ENCODE data around the gene DBNDD2. TPM values are rescaled to one million over a fixed set of nuclear protein-coding genes. Genes with fewer than 3 reads are reported as not detected.

The DBNDD2 gene
- total RNA-seq, 1 experiment from 2014 or later = 58.7 TPM

DNA sequence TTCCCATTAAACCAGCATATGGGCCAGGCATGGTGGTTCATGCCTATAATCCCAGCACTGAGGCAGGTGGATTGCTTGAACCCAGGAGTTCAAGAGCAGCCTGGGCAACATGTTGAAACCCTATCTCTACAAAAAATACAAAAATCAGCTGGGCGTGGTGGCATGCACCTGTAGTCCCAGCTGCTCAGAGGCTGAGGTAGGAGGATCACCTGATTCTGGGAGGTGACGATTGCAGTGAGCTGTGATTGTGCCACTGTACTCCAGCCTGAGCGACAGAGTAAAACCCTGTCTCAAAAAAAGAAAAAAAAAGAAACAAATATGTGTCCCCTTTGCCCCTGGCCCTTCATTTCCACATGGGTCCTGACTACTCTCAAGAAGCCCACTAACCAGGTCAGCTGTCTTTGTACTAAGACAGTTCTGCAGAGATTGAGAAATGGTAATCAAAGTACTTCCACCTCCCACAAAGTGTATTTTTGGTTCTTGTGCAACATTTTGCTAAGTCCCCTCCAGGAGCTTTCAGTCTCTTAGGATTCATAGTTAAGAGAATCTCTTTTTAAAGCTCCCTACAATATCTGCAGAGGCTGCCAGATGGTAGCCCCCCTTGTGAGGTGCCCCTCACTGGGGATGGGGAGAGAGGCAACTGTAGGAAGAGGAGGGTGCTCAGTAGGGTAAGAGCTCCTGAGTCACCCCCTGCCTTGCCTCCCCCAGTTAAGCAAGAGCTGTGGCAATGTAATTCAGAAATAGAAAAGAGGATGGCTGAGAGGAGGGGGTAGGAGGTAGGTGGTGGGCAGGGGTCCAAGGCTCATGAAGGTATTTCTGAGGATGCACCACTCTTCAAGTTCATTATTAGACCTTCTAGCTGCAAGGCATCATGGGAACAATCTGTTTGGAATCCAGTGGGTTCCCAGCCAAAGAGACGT, 44.9 kb downstream of the DBNDD2 start:
- TF ChIP-seq ZNF317 (CRISPR knock-in tag; IDR thresholded peaks at IDR 0.05; ENCODE audit: borderline replicate concordance, low read depth) (peak; percentile 84), ZNF138 (CRISPR knock-in tag; conservative IDR thresholded peaks at IDR 0.05) (no peak), ESRRA (CRISPR knock-in tag; IDR thresholded peaks at IDR 0.05; ENCODE audit: borderline replicate concordance) (no peak)
- TF ChIP-seq, protein P1, sequence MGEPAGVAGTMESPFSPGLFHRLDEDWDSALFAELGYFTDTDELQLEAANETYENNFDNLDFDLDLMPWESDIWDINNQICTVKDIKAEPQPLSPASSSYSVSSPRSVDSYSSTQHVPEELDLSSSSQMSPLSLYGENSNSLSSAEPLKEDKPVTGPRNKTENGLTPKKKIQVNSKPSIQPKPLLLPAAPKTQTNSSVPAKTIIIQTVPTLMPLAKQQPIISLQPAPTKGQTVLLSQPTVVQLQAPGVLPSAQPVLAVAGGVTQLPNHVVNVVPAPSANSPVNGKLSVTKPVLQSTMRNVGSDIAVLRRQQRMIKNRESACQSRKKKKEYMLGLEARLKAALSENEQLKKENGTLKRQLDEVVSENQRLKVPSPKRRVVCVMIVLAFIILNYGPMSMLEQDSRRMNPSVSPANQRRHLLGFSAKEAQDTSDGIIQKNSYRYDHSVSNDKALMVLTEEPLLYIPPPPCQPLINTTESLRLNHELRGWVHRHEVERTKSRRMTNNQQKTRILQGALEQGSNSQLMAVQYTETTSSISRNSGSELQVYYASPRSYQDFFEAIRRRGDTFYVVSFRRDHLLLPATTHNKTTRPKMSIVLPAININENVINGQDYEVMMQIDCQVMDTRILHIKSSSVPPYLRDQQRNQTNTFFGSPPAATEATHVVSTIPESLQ (CRISPR knock-in tag; IDR thresholded peaks at IDR 0.05) = no peak
- TF ChIP-seq, protein P2, sequence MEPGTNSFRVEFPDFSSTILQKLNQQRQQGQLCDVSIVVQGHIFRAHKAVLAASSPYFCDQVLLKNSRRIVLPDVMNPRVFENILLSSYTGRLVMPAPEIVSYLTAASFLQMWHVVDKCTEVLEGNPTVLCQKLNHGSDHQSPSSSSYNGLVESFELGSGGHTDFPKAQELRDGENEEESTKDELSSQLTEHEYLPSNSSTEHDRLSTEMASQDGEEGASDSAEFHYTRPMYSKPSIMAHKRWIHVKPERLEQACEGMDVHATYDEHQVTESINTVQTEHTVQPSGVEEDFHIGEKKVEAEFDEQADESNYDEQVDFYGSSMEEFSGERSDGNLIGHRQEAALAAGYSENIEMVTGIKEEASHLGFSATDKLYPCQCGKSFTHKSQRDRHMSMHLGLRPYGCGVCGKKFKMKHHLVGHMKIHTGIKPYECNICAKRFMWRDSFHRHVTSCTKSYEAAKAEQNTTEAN (CRISPR knock-in tag; IDR thresholded peaks at IDR 0.05) = no peak
- TF ChIP-seq, protein P3, sequence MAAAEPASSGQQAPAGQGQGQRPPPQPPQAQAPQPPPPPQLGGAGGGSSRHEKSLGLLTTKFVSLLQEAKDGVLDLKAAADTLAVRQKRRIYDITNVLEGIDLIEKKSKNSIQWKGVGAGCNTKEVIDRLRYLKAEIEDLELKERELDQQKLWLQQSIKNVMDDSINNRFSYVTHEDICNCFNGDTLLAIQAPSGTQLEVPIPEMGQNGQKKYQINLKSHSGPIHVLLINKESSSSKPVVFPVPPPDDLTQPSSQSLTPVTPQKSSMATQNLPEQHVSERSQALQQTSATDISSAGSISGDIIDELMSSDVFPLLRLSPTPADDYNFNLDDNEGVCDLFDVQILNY (CRISPR knock-in tag; IDR thresholded peaks at IDR 0.05) = no peak
- H3K36me3 Mint-ChIP-seq = no peaks in the 10 kb centered on the region
- no peaks in the 10 kb centered on the region for H3K27me3 Mint-ChIP-seq (ENCODE audit: low read depth)
- H3K9me3 Mint-ChIP-seq = no peaks in the 10 kb centered on the region
- H3K27ac Mint-ChIP-seq = no peak overlapping the region
- ChIA-PET POLR2A (interaction anchor here (1.0 to 1.4 kb wide), 2 partner anchors 48 to 50 kb away, joined by 3 to 4 read pairs; no protein-coding TSS in a partner anchor), CTCF (interaction anchor here (0.5 to 8.1 kb wide), 19 partner anchors 10 to 318 kb away, joined by 3 to 67 read pairs (median 7); partner anchors contain the start of genes SYS1 and WFDC2)
- peaks cover 3% of the 10 kb centered on the region; the same call in 1 of the 2 replicates for H3K4me1 Mint-ChIP-seq
- no peak overlapping the region for H3K4me3 Mint-ChIP-seq
- no peak for ATAC-seq
- DNase-seq (ENCODE audit: low spot score) = no peak

DNA sequence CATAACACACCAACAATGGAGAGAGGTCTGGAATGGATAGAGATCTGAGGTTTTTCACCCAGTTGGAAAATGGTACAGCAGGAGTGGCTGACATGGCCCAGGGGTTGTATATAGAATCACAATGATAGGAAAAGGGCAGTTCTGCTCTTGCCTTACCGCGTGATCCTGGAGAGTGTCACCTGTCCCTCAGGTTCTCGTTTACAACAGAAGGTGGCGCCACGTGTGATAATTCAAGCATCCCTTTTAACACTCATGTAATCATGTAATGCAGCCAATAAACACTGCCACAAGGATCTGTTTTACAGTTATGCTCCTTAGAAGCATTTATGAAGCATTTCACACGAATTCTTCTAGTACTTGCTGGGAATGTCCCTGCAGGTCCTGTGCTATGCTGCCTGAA, 48.5 kb downstream of the DBNDD2 start:
- H3K27me3 Mint-ChIP-seq (ENCODE audit: low read depth) = no peaks in the 10 kb centered on the region

More for the DNA sequence above, 48.5 kb downstream of the DBNDD2 start:
- Mint-ChIP-seq H3K27ac (no peak overlapping the region), H3K9me3 (no peaks in the 10 kb centered on the region), H3K4me3 (no peak overlapping the region), H3K36me3 (no peaks in the 10 kb centered on the region), H3K4me1 (peaks cover 3% of the 10 kb centered on the region; the same call in 1 of the 2 replicates)
- TF ChIP-seq, protein P4, sequence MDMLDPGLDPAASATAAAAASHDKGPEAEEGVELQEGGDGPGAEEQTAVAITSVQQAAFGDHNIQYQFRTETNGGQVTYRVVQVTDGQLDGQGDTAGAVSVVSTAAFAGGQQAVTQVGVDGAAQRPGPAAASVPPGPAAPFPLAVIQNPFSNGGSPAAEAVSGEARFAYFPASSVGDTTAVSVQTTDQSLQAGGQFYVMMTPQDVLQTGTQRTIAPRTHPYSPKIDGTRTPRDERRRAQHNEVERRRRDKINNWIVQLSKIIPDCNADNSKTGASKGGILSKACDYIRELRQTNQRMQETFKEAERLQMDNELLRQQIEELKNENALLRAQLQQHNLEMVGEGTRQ (CRISPR knock-in tag; IDR thresholded peaks at IDR 0.05) = peak; percentile 26; the same call in 1 of the 2 replicates
- TF ChIP-seq, protein P5, sequence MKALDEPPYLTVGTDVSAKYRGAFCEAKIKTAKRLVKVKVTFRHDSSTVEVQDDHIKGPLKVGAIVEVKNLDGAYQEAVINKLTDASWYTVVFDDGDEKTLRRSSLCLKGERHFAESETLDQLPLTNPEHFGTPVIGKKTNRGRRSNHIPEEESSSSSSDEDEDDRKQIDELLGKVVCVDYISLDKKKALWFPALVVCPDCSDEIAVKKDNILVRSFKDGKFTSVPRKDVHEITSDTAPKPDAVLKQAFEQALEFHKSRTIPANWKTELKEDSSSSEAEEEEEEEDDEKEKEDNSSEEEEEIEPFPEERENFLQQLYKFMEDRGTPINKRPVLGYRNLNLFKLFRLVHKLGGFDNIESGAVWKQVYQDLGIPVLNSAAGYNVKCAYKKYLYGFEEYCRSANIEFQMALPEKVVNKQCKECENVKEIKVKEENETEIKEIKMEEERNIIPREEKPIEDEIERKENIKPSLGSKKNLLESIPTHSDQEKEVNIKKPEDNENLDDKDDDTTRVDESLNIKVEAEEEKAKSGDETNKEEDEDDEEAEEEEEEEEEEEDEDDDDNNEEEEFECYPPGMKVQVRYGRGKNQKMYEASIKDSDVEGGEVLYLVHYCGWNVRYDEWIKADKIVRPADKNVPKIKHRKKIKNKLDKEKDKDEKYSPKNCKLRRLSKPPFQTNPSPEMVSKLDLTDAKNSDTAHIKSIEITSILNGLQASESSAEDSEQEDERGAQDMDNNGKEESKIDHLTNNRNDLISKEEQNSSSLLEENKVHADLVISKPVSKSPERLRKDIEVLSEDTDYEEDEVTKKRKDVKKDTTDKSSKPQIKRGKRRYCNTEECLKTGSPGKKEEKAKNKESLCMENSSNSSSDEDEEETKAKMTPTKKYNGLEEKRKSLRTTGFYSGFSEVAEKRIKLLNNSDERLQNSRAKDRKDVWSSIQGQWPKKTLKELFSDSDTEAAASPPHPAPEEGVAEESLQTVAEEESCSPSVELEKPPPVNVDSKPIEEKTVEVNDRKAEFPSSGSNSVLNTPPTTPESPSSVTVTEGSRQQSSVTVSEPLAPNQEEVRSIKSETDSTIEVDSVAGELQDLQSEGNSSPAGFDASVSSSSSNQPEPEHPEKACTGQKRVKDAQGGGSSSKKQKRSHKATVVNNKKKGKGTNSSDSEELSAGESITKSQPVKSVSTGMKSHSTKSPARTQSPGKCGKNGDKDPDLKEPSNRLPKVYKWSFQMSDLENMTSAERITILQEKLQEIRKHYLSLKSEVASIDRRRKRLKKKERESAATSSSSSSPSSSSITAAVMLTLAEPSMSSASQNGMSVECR (CRISPR knock-in tag; IDR thresholded peaks at IDR 0.05; ENCODE audit: borderline replicate concordance) = no peak
- no peak for TF ChIP-seq NR1H2 (CRISPR knock-in tag; IDR thresholded peaks at IDR 0.05)
- ChIA-PET CTCF (interaction anchor here (8.1 kb wide), 1 partner anchor 84 kb away, joined by 67 read pairs; no protein-coding TSS in a partner anchor), POLR2A (no interaction called here)
- peak; percentile 84 for ATAC-seq
- peak; percentile 61 for DNase-seq (ENCODE audit: low spot score)
